AG04450 (cell line): ENCODE data around the gene ZNF611. TPM values are rescaled to one million over a fixed set of nuclear protein-coding genes. Genes with fewer than 3 reads are reported as not detected.
"Not testable (repeated sequence)": the region's sequence is repeated elsewhere in the genome, so short reads cannot be mapped to it uniquely, and the experiment has no call there.

Experiments used
- CTCF ChIA-PET: fragments of 300-600, 350-600 bp; formaldehyde crosslinking; extraction: SDS; loops from one replicate; lab custom pipeline; 2022; ENCODE audit warnings: antibody characterized with exemption, inconsistent platforms; lab: Charles Lee
- POLR2A ChIA-PET: fragments of 350-600 bp; formaldehyde crosslinking; extraction: SDS; loops from one replicate; lab custom pipeline; 2021; ENCODE audit warnings: antibody characterized with exemption, inconsistent platforms; lab: Yijun Ruan, JAX
- DNase-seq: peaks from one replicate; pipeline ENCODE4 v3.0.0-alpha.2; 2011; ENCODE audit warnings: low read depth, low spot score
- H3K27ac ChIP-seq: one replicate; pipeline ENCODE4 v1.5.1; 2012; ENCODE audit warnings: low read depth, low read length, control low read depth
- H3K27me3 ChIP-seq: one replicate; pipeline ENCODE4 v1.6.0; 2012; ENCODE audit warnings: low read length; ENCODE audit not compliant: control insufficient read depth, insufficient read depth
- H3K4me3 ChIP-seq: 2 replicates; pipeline ENCODE4 v1.5.1; 2011; ENCODE audit warnings: mild to moderate bottlenecking, low read depth, low read length, control low read depth
- H3K9me3 ChIP-seq: 2 replicates; pipeline ENCODE4 v1.5.1; 2012; ENCODE audit warnings: low read length; ENCODE audit not compliant: control insufficient read depth, insufficient read depth
- polyA plus RNA-seq: library from polyadenylated mRNA; depleted of rRNA; stranded (reverse); fragments of >200 nt; gene quantifications from 2 replicates; pipeline ENCODE4 v1.2.3, GENCODE V29; 2011
- TF ChIP-seq, protein P1 (sequence below): IDR thresholded peaks from 2 replicates; pipeline ENCODE4 v1.5.1; 2011; ENCODE audit warnings: low read depth, low read length, control low read depth, inconsistent platforms

Gene ZNF611
- polyA plus RNA-seq, 1 experiment, result 7.5 TPM

GRCh38 chr19:52722062-52723003 is 12.5 kb downstream of the ZNF611 start:
- no peak overlapping the region for H3K4me3 ChIP-seq
- ChIA-PET CTCF (no interaction called here), POLR2A (interaction anchor here (0.6 to 0.7 kb wide), 2 partner anchors 12 to 58 kb away, joined by 3 read pairs; no protein-coding TSS in a partner anchor)
- peak overlapping the region; percentile 68 for H3K27ac ChIP-seq
- peak; percentile 78 for DNase-seq
- H3K9me3 ChIP-seq, result peaks cover 32% of the 10 kb centered on the region
- no peaks in the 10 kb centered on the region for H3K27me3 ChIP-seq
- TF ChIP-seq, protein P1, sequence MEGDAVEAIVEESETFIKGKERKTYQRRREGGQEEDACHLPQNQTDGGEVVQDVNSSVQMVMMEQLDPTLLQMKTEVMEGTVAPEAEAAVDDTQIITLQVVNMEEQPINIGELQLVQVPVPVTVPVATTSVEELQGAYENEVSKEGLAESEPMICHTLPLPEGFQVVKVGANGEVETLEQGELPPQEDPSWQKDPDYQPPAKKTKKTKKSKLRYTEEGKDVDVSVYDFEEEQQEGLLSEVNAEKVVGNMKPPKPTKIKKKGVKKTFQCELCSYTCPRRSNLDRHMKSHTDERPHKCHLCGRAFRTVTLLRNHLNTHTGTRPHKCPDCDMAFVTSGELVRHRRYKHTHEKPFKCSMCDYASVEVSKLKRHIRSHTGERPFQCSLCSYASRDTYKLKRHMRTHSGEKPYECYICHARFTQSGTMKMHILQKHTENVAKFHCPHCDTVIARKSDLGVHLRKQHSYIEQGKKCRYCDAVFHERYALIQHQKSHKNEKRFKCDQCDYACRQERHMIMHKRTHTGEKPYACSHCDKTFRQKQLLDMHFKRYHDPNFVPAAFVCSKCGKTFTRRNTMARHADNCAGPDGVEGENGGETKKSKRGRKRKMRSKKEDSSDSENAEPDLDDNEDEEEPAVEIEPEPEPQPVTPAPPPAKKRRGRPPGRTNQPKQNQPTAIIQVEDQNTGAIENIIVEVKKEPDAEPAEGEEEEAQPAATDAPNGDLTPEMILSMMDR, result no peak

DNA sequence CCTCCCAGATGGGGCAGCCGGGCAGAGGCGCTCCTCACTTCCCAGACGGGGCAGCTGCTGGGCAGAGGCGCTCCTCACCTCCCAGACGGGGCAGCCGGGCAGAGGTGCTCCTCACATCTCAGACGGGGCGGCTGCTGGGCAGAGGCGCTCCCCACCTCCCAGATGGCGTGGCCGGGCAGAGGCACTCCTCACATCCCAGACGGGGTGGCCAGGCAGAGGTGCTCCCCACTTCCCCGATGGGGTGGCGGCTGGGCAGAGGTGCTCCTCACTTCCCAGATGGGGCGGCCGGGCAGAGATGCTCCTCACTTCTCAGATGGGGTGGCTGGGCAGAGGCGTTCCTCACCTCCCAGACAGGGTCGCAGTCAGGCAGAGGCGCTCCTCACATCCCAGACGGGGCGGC is 14.3 kb downstream of the ZNF611 start:
- POLR2A ChIA-PET, H3K4me3 ChIP-seq, H3K27me3 ChIP-seq, DNase-seq, H3K27ac ChIP-seq, CTCF ChIA-PET: not testable (repeated sequence)
- peaks cover 27% of the 10 kb centered on the region for H3K9me3 ChIP-seq

- TF ChIP-seq, protein P1, result no peak
- H3K4me3 ChIP-seq, result no peak overlapping the region
- peaks cover 26% of the 10 kb centered on the region for H3K9me3 ChIP-seq
- no peak overlapping the region for H3K27ac ChIP-seq
- ChIA-PET CTCF (no interaction called here), POLR2A (no interaction called here)
- no peaks in the 10 kb centered on the region for H3K27me3 ChIP-seq
- DNase-seq, result no peak
These were observed 18.3 kb downstream of the ZNF611 start for GRCh38 chr19:52716522-52716921.

GRCh38 chr19:52715902-52716301 is 18.9 kb downstream of the ZNF611 start:
- CTCF ChIA-PET, H3K27me3 ChIP-seq, DNase-seq, POLR2A ChIA-PET, H3K27ac ChIP-seq, H3K4me3 ChIP-seq: not testable (repeated sequence)
- peaks cover 22% of the 10 kb centered on the region for H3K9me3 ChIP-seq

- H3K27ac ChIP-seq, H3K27me3 ChIP-seq, POLR2A ChIA-PET, H3K4me3 ChIP-seq, CTCF ChIA-PET, DNase-seq: not testable (repeated sequence)
- peaks cover 19% of the 10 kb centered on the region for H3K9me3 ChIP-seq
These were observed 19.5 kb downstream of the ZNF611 start for GRCh38 chr19:52715330-52715729.

DNA sequence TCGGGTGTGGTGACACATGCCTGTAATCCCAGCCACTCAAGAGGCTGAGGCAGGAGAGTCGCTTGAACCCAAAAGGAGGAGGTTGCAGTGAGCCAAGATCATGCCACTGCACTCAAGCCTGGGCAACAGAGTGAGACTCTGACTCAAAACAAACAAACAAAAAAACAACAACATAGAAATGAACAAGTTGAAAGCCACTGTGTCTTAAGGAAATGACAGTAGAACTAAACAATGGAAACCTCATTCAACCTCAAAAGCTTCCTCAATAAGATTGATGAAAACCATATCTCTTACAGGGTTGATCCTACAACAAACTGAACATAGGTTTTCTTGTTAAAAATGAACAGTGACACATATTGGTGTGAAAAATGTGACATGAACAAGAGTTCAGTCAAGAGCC is 21.8 kb downstream of the ZNF611 start:
- H3K9me3 ChIP-seq, result peaks cover 22% of the 10 kb centered on the region
- DNase-seq, CTCF ChIA-PET, H3K27ac ChIP-seq, H3K4me3 ChIP-seq, H3K27me3 ChIP-seq, POLR2A ChIA-PET: not testable (repeated sequence)

- H3K9me3 ChIP-seq, result peaks cover 30% of the 10 kb centered on the region
- POLR2A ChIA-PET, H3K27ac ChIP-seq, DNase-seq, H3K4me3 ChIP-seq, H3K27me3 ChIP-seq: not testable (repeated sequence)
- CTCF ChIA-PET, result interaction anchor here (0.6 kb wide), 1 partner anchor 12 kb away, joined by 5 read pairs; no protein-coding TSS in a partner anchor
These were observed 23.2 kb downstream of the ZNF611 start for GRCh38 chr19:52711661-52712060.
